ENCODE data around the gene POLR3H. TPM values are rescaled to one million over a fixed set of nuclear protein-coding genes. Genes with fewer than 3 reads are reported as not detected.

The POLR3H gene
- total and polyA plus RNA-seq, 10 of the 15 experiments (the other 5 are each of a cell fraction or from before 2014, with no cell fraction given) = 3.5 to 62.7 (median 24.6) TPM

GRCh38 chr22:41481131-41481830 is 63.0 kb downstream of the POLR3H start:
- H3K27me3 ChIP-seq (replicated peaks in 1 of 2; ENCODE audit: control insufficient read depth in 2 of 2, insufficient read depth in 2 of 2, low read length in 1 of 2) = no peaks in the 10 kb centered on the region
- FAIRE-seq (no peak), ATAC-seq (no peak), DNase-seq (ENCODE audit: low read depth, low spot score) (no peak)
- ChIA-PET RAD21 (ENCODE audit: unreplicated experiment) (interaction anchor here (1.1 to 2.6 kb wide), 3 partner anchors 10 to 78 kb away, joined by 3 to 13 read pairs (median 9); partner anchors contain the start of genes ACO2 and PHF5A), CTCF (interaction anchor here (0.6 to 1.9 kb wide), 4 partner anchors 10 to 81 kb away, joined by 4 to 6 read pairs (median 5); no protein-coding TSS in a partner anchor), POLR2A (interaction anchor here (1.9 to 9.0 kb wide), 3 partner anchors 10 to 34 kb away, joined by 5 to 122 read pairs (median 10); partner anchors contain the start of genes ACO2, PHF5A and TOB2), SMC1A (ENCODE audit: uncharacterized antibody, unreplicated experiment) (interaction anchor here (1.0 to 6.5 kb wide), 6 partner anchors 11 to 72 kb away, joined by 3 to 59 read pairs (median 4); partner anchors contain the start of genes ACO2, PHF5A and TOB2)
- WGBS (ENCODE audit: insufficient coverage, insufficient replicate concordance, low lambda C conversion rate, missing lambda C conversion rate) = 37% methylated on average over 15 of the region's 15 CpGs
- no peak overlapping the region for H3K4me3 ChIP-seq
- BruUV-seq (replicated peaks) = TSS peak; percentile 25
- no peak overlapping the region for H2AFZ ChIP-seq (ENCODE audit: control insufficient read depth, low read depth, low read length)
- peaks cover 57% of the 10 kb centered on the region for H3K4me1 ChIP-seq (ENCODE audit: control insufficient read depth, insufficient read depth, low read length)
- no peak overlapping the region for H3K4me2 ChIP-seq (ENCODE audit: control insufficient read depth, insufficient read depth)
- peaks cover 83% of the 10 kb centered on the region for H3K79me2 ChIP-seq (ENCODE audit: control insufficient read depth, insufficient read depth, low read length)
- in situ Hi-C loops (cut with MboI) = no loop called here
- H4K20me1 ChIP-seq (ENCODE audit: control insufficient read depth, insufficient read depth) = no peaks in the 10 kb centered on the region
- intact Hi-C loops (cut with micrococcal nuclease; ENCODE audit: unreplicated experiment) = no loop called here
- 0 out of 2 replicates have a peak overlapping the region, but pooled peaks have one; percentile 23 for H3K27ac ChIP-seq (ENCODE audit: control insufficient read depth, insufficient read depth)
- no peak for TF ChIP-seq JUND (IDR thresholded peaks at IDR 0.05; ENCODE audit: low read depth, low read length)
- TF ChIP-seq RAD51 (IDR thresholded peaks at IDR 0.05) = no peak
- no peak for TF ChIP-seq E2F8 (IDR thresholded peaks at IDR 0.05; ENCODE audit: low read depth, partially characterized antibody)
- TF ChIP-seq SIX5 (IDR thresholded peaks at IDR 0.05; ENCODE audit: low read depth, low read length, severe bottlenecking) = no peak
- H3K9me3 ChIP-seq (replicated peaks; ENCODE audit: control insufficient read depth, insufficient read depth, low read length) = no peaks in the 10 kb centered on the region
- H3K36me3 ChIP-seq (ENCODE audit: control insufficient read depth in 2 of 2, insufficient read depth in 2 of 2, low read length in 1 of 2) = peaks cover 0 to 6% of the 10 kb centered on the region in 2 experiments; a peak in 2 of 4 replicates
- no peak overlapping the region for H3K9ac ChIP-seq (ENCODE audit: control insufficient read depth, insufficient read depth, low read length)

Data from GM12878 (cell line).